SH-SY5Y (cell line): ENCODE measurements around the gene CNOT4.

Experiments
- GATA2 ChIP-seq: IDR thresholded peaks from 2 replicates; pipeline ENCODE4 v1.6.1; 2011; ENCODE audit warnings: mild to moderate bottlenecking, low read depth, low read length
- GATA3 ChIP-seq: IDR thresholded peaks from 2 replicates; pipeline ENCODE4 v1.6.1; 2011; ENCODE audit warnings: low read depth, mild to moderate bottlenecking, low read length, moderate library complexity

Gene CNOT4

DNA sequence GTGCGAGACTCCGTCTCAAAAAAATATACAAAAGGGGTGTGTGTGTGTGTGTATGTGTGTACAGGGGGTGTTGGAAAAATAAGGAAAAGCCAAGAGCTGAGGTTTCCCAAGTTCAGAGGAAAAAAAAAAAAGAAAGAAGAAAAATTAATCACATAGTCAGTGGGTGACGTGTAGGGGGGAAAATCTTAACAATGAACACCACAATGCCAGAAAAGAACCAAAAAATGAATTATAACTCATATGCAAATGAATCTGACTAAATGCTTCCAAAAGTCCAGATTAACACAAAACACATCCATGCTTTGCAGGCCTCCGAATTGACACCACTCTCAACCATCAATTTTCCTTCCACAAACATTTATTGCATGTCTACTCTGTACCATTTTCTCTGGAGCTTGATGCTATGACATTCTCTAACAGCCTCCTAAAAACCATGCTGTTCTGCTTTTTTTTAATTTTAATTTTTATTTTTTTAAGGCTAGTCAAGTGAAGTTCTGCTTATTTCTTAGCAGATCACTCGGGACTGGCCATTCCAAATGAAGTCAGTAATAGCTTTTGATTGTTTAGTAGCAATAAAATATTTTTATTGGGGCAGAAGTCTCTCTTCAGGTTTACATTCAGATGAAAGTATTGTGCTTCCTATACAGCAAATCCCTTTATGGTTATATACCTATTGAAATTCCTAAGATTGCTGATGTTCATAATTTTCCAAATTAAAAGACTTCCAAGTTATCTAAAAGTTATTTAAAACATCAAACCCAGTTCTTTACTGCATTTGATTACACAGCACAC, 133.8 kb downstream of the CNOT4 start:
- TF ChIP-seq GATA2 (no peak), GATA3 (no peak)

DNA sequence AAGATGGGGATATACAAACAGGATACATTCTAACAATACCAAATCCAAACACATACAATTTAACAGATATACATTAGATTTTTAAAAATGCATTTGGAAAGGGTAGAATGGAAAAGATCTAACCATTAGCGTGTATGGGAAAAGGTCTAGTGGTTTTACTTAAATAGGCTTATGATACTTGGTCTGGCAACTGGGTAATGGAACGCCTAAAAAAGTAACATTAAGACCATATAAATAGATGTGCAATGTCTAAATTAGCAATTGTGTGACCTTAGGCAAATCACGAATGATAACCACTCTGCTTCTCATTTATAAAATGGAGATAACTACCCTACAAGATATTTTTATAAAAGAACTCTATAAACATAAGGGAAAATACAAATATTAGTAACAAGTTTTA, 135.2 kb downstream of the CNOT4 start:
- TF ChIP-seq GATA2 (no peak), GATA3 (no peak)

DNA sequence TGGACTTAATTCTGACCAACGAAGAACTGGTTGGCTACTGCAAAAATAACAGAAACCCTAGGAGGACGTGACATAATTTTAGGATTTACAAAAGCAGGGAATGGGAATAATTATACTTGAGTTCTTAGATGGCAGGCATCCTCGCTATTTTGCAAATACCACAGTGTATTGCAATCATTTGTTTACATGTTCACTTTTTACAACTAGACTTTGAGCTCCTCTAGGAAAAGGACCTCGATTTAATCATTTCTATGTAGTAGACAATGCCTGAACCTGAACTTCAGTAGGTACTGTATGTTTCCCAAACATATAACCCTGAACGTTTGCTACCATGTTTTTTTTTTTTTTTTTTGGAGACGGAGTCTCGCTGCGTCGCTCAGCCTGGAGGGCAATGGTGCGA, 137.7 kb downstream of the CNOT4 start:
- TF ChIP-seq GATA2 = no peak
- TF ChIP-seq GATA3 = no peak

GRCh38 chr7:135370656-135371055, 139.2 kb downstream of the CNOT4 start:
- TF ChIP-seq GATA3 (no peak), GATA2 (no peak)

DNA sequence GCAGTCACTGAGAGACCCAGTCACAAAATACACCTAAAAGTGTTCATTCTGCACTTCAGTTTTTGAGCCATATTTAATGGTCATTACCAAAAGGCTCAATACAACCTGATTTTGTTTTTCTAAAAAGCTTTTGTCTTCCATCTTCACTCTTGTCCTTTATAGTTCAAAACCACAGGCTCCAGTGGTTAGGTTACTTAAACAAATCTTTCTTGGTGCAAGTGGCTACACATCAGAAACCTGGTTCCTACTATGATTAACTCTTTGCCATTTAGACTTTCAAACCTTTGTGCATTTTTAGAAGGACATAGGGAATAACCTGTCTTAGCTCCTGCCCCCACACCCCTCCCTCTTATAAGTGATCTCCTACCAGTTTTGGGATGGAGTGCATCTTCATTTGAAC, 140.5 kb downstream of the CNOT4 start:
- TF ChIP-seq GATA3 (no peak), GATA2 (no peak)

DNA sequence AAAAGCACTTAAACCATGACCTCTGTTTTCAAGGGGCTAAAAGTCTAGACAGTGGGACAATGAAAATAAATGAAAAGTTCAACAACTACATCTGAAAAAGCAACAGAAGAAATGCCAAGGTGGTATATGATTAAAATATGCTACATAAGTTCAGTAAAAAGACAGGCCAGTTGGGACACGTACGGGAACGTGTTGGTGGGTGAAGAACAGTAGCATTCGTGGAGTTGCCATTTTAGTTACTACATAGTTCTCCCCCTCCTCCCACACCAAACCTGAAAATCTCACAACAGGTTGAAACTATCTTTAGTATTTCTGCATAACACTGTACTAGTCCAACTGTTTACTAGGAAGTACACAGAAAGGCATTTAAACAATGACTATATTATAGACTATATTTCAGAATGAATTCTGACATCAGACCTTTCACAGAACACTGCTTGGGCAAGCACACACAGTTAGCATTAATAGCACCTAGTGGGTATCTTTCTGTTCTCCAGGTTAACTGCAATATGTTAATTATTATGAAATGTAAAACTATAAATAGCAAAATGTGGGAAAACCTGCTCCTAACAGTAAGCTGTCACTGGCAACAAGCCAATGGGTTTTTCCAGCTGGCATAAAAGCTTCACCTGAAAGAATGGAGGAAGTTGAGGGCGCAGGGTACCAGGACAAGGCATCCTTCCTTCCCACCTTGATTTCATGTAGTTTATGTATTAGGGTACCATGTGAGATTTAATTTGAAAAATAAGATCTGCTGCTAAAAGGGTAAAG, 141.3 kb downstream of the CNOT4 start:
- no peak for TF ChIP-seq GATA2
- TF ChIP-seq GATA3 = no peak

- TF ChIP-seq GATA2 (no peak), GATA3 (no peak)
These were observed 142.9 kb downstream of the CNOT4 start for GRCh38 chr7:135366843-135367508.

- no peak for TF ChIP-seq GATA2
- TF ChIP-seq GATA3 = no peak
These were observed 144.2 kb downstream of the CNOT4 start for GRCh38 chr7:135365721-135366120.

DNA sequence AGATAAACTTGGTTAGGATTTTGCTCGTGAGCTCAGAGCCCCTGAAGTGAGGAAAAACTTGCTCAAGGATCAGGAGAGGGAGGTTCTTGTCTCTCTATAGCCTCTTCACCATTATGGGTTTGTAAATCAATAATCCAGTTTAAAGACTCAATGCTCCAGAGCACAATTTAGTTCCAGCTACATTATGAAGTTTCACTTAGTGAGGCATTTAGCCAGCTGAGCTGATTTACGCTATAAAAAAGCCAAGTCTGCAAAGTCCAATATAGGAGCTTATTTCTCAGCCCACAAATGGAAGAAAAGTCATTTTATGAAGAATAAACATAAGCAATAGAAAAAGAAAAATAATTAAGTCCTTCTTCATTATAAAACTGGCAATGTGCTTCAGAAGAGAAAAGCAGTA, 145.7 kb downstream of the CNOT4 start:
- TF ChIP-seq GATA3 (no peak), GATA2 (no peak)

DNA sequence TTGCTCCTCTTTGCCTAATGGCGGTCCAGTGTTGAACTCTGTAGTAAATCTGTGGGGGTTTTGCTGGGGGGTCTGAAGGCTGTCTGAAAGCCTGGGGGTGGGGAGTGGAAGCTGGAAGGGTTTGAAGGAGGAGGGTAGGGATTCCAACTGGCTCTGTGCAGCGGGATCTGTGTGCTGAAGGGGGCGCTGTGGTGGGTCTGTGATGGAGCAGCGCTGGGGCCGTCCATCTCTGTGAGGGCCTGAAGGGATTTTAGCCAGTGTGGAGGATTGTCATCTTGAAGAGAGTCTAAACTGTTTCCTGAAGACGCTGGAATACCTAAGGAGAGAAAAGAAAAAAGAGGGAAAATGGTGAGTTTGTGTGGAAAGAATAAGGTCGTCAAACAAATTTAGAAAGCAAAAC, 147.0 kb downstream of the CNOT4 start:
- no peak for TF ChIP-seq GATA2
- TF ChIP-seq GATA3 = no peak

DNA sequence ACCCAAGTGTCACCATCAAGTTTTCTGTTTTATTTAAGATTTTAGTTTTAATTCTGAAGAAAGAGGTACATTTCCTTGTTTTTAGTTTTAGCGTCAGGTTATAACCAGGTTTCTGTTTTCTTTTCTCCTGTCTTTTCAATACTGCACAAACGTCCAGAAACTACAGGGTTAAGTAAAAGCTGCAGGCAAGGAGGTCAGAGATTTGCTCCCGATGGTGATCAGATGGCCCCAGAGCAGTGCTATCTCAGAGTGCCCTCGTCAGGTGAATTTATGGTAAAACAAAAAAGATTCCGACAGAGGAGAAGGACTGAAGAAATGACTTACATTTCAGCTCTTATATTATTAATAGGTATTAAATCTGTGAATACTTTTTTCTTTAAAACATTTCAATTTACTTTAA, 148.1 kb downstream of the CNOT4 start:
- TF ChIP-seq GATA2 = no peak
- TF ChIP-seq GATA3 = no peak

GRCh38 chr7:135359615-135360014, 150.3 kb downstream of the CNOT4 start:
- TF ChIP-seq GATA2 = no peak
- TF ChIP-seq GATA3 = no peak

- TF ChIP-seq GATA3 = no peak
- no peak for TF ChIP-seq GATA2
These were observed 154.4 kb downstream of the CNOT4 start for GRCh38 chr7:135355377-135356048.

DNA sequence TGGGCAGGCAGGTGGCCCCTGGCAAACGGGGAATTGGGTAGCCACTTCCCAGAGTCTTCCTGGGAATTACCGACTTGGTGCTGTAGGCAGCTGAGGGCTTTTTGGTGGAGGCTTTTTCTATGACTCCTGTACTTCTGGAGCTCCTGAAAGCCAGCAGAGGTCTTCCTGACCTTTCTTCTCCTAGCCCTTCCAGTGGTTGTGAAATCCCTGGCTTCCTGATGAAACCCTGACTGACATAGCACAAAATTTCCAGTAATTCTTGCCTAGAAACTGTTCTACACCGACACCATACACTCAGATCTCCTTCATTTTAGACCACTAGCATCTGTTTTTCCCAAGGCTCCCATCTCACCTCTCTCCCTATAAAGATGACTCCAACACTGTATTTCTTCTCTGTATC, 156.1 kb downstream of the CNOT4 start:
- no peak for TF ChIP-seq GATA3
- no peak for TF ChIP-seq GATA2
